T-helper 2 cell treated with Interferon-gamma antibody and Interleukin-4, amounts not matched to agents 100 ng/mL and 5 ng/mL, for 36 hours (primary cell): ENCODE results near the gene AFF1. TPM values are rescaled to one million over a fixed set of nuclear protein-coding genes. Genes with fewer than 3 reads are reported as not detected.
"Not testable (repeated sequence)": the region's sequence is repeated elsewhere in the genome, so short reads cannot be mapped to it uniquely, and the experiment has no call there.

Source experiments
- intact Hi-C: fragments of 100-400 bp; cut with micrococcal nuclease; formaldehyde crosslinking; loops from one replicate; pipeline ENCODE4 v1.15.1; 2023
- total RNA-seq: library from RNA; stranded (reverse); gene quantifications from 2 replicates; pipeline ENCODE4 v1.2.3, GENCODE V29; 2022

The AFF1 gene
- total RNA-seq, 1 donor from 2014 or later = 68.5 TPM

DNA sequence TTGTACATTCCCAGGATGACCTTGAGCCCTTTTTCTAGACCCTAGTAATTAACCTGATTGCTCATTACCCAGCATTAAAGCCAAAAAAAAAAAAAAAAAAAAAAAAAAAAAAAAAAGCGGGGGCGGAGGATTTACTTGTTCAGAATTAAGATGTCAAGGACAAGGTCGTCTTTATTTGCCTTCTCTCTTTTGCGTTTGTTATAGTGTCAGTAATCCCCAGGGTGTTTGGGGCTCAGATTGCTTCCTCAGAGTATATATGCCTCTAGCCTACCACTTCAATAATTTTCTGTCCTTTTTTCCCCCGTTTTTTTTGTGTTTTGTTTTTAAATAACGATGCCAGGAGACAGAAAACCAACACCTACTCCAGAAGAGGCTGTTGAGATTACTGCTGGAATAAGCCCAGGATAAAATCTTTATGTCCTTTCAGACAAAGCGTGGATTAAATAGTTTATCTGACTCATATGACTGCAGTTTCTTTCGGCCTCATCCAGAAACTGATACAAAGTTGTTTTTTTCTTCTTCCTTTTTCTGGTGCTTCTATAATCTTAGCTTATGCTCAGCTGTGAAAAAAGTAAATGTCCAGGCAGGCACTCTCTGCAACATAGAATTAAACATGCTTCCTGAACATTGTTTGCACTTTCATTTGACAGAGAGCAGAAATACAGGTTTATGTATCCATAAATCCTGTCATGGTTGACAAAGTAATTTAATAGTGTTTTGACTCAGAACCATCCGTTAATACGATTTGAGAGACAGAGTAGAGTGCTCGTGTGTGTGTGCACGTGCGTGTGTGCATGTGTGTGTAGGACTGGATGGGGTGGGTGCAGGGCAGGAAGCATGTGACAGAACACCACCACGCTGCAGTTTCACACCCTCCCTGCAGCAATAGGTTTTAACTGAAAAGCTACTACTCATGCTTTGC lies 138.6 kb downstream of the AFF1 start:
- intact Hi-C loops = loop anchor here (1.0 to 2.0 kb wide), 3 partner anchors 15 to 137 kb away; no protein-coding TSS in a partner anchor

DNA sequence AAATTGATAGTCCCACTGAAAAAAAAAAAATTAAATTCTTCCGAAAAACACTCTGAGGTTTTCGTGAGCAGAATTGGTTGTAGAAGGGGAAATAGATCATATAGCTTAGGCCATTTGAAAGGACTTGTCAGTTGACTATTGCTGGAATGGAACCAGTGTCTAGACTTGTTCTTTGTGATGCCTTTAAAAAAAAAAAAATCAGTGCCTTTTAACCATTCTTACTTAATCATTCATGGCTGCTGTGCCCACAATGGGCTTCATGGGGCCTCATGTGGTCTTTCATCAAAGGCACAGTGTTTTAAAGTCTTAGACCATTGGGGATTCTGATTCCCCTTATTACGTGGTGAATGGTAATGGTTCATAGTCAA lies 139.3 kb downstream of the AFF1 start:
- intact Hi-C loops = loop anchor here (1.0 kb wide), 1 partner anchor 68 kb away; no protein-coding TSS in a partner anchor

DNA sequence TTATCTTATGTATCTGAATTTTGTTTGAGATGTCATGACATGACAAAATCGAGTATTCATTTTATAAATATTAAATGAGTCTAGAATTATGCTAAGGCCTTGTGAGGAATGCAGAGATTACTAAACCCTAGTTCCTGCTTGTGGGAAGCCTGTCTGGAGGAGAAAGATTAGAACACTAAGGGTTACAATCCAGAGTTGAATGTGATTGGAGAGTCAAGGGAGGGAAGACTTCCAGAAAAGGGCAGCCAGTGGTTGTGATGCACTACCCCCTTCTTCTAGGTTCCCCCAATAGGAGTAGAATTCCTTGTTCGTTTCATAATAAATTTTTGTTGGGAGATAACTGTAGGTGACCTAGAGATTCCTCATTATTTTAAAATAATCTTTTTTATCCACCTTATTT lies 141.1 kb downstream of the AFF1 start:
- intact Hi-C loops = no loop called here

DNA sequence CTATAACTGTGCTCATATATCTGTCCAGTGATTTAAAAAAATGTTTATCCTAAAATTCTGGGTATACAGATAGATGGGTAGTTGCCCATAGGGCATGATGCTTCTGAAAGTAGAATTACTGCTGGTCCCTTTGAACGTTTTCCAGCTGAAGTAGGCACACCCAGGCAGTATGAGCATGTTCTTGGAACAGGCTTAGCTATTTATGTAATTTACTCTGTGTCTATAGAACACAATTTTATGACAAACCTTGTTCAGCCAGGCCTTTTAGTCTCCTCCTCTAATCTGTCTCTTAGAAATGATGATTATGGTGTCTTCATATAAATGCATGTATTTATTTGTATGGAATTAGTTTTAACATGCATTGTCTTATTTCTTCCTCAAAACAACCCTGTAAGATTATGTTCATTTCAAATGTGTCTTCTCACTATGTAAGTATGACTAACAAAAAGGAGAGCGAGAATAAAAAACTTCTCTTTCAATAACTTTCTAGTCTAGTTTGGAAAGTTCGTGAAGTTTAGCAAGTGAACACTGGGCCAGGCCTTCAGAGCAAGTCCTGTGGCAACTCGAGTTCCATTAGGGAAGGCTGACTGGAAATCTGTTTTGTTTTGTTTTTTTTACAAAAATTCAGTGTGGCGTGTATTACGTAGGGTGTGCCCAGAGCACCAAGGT lies 142.0 kb downstream of the AFF1 start:
- intact Hi-C loops = no loop called here

GRCh38 chr4:87077914-87078585 lies 143.2 kb downstream of the AFF1 start:
- intact Hi-C loops = no loop called here

- intact Hi-C loops = no loop called here
Measured at GRCh38 chr4:87078987-87079486, 144.2 kb downstream of the AFF1 start.

GRCh38 chr4:87079967-87080366 lies 145.2 kb downstream of the AFF1 start:
- intact Hi-C loops = no loop called here

DNA sequence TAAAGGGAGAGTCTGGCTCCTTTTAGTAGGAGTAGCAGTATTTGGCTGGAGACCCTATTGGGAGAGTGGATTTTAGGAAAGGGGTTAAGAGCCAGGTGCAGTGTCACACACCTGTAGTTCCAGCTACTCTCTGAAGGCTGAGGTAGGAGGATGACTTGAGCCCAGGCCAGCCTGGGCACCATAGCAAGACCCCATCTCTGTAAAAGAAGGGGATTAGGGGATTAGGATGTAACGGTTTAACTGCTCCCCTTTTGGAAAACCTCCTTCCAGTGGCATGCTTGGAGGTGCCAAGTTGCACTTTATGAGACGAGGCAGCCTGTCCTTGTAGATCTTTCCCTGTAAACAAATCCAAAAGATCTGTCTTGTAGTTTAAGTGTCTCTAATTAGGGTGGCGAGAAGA lies 145.7 kb downstream of the AFF1 start:
- intact Hi-C loops = no loop called here

DNA sequence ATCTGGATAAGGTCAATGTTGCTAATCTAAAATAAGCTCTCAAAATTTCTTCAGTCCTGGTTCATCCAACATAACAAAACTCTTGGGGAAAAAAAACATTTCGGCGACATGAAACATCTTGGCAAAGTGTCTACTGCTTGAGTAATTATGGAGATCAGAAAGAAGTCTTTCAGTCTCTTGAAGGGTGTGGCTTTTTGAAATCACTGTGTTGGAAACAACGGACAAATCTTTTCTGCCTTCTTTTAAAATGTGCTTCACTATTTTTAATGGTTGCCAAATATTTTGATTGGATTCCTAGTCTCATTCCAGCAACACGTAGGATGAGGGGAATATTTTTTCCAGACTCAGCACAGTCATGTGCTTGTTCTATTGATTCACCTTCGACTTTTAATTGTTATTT lies 147.0 kb downstream of the AFF1 start:
- intact Hi-C loops = no loop called here

GRCh38 chr4:87085732-87086131 lies 150.9 kb downstream of the AFF1 start:
- intact Hi-C loops = not testable (repeated sequence)

GRCh38 chr4:87086143-87086805 lies 151.5 kb downstream of the AFF1 start:
- intact Hi-C loops = no loop called here

DNA sequence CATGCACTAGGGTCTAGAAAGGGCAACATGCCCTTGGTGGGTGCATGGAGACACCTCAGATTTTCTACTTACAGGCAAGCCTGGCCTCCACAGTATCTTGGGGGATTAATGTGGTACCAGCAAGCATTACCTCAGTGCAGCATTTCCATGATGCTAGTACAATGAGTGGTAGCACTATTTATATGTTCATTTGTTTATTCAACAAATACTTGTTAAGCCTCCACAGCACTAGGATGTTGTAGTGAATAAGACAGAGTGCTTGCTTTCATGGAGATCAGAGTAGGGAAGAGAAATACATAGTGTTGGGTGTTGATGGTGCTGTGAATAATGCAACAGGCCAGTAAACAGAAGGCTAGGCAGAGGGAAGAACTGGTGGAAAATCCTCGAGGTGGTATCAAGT lies 152.2 kb downstream of the AFF1 start:
- intact Hi-C loops = no loop called here

DNA sequence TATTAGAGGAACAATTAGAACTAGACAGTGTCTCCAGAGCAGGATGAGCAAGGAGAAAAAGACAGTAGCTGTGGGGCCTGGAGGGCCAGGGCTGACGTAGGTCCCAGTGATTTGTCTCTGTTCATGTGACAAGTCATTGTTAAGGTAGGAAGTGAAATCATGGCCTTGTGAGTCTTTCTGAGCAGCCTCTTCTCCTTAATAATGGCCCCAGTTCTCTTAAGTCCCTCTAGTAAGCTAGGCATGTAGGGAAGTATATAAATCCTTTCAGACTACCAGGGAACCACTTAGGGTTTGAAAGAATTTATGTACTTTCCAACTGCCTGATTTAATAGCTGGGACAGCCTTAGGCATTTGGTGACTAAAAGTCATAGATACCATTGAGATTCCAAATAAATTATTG lies 152.6 kb downstream of the AFF1 start:
- intact Hi-C loops = no loop called here

DNA sequence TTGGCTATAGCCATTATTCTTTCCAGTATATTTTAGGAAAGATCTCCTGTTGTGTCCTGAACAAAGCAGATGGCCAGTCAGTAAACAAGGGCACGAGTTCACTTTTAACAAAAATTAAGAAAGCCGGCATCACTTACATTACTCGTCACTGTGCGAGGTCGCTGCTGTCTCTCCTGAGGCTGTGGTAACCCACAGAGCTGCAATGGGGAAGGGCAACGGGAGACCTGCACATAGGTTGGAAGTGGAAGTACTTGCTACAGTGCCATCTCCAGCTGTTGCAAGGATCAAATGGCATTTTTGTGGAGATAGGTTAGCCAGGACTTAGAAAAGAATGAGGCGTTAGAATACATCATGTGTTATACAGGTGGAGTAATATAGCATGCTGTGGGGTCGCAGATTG lies 153.4 kb downstream of the AFF1 start:
- intact Hi-C loops = no loop called here

GRCh38 chr4:87089368-87089767 lies 154.6 kb downstream of the AFF1 start:
- intact Hi-C loops = no loop called here

DNA sequence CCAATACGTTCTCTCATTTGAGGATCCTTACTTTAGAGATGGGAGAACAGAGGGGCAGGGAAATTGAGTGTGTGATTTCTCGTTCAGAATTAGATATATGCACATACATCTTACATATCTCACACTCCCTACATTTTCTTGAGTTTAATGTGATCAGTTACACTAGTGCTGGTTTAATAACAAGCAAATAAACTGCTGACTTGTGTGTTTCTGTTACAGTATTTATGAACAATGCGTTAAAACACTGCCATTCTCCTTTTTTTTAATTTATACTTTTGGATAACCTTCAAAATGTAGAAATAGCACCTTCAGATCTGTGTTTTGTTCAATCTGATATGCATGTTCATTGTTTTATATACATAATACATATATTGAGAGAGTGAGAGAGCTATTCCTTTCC lies 155.5 kb downstream of the AFF1 start:
- intact Hi-C loops = loop anchor here (5.0 kb wide), 1 partner anchor 153 kb away; the partner anchor contains the start of gene AFF1

DNA sequence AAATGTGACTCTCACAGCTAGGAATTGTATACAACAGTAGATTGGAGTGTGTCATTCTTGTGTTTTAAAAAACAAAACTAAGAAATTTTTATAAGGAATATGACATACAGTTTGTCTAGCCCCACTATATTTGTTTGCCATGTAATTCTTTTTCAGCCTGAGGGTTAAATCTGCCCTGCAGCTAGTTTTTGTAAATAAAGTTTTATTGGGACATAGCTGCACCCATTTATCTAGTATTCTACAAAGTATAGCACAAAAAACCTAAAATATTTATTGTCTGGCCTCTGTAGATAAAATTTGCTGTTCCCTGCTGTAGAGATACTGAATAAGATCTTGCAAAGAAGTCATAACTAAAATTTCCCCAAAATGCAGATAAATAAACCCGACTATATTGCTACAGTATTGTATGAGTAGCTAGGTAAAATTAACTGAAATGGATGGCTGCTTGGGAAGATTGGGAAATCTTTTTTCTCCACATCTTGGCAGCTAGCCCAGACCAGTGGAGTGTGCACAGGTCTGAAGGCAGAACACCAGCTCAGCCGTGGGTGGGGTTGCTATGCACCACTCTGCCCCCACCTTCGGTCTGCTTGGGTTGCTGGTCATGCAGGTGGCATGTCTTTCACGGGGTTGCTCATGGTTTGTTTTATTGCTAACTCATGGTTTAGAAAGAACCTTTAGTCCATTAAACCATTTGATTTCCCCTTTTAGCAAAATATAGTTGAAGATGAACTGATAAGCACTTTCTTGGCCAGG lies 157.8 kb downstream of the AFF1 start:
- intact Hi-C loops = loop anchor here (1.0 to 5.0 kb wide), 3 partner anchors 83 to 170 kb away; partner anchors contain the start of gene AFF1

- intact Hi-C loops = loop anchor here (1.0 to 5.0 kb wide), 3 partner anchors 84 to 171 kb away; partner anchors contain the start of gene AFF1
Measured at GRCh38 chr4:87093443-87094123, 158.8 kb downstream of the AFF1 start.

GRCh38 chr4:87097075-87097474 lies 162.3 kb downstream of the AFF1 start:
- intact Hi-C loops = no loop called here

GRCh38 chr4:87100168-87100567 lies 165.4 kb downstream of the AFF1 start:
- intact Hi-C loops = loop anchor here (5.0 kb wide), 1 partner anchor 603 kb away; no protein-coding TSS in a partner anchor
